Left lung (tissue), 10 donors: ENCODE measurements around the gene EI24. TPM values are rescaled to one million over a fixed set of nuclear protein-coding genes. Genes with fewer than 3 reads are reported as not detected.

Experiments
- ATAC-seq: fragments of 200-7000 bp; cut with Tn5 transposase; one replicate; pipeline ENCODE4 v1.9.1; 2020; ENCODE audit warnings: moderate library complexity
- DNase-seq, 4 donors: peaks; one replicate each; pipeline ENCODE4 v3.0.0-alpha.2; 2013 to 2020
- H3K27ac ChIP-seq, 2 donors: fragments of 200-600 bp; sonication (generic) in 1 of 2; one replicate each; pipeline versions ENCODE4 v1.5.0 to v1.8.0; 2020 to 2021
- H3K27me3 ChIP-seq, 2 donors: fragments of 200-600 bp; sonication (generic) in 1 of 2; one replicate each; pipeline versions ENCODE4 v1.5.0 to v1.8.0; 2020 to 2021
- H3K36me3 ChIP-seq, 2 donors: fragments of 200-600 bp; sonication (generic) in 1 of 2; one replicate each; pipeline versions ENCODE4 v1.5.0 to v1.8.0; 2020 to 2021
- H3K4me1 ChIP-seq, 2 donors: fragments of 200-600 bp; one replicate each; pipeline ENCODE4 v1.8.0; 2021
- H3K4me3 ChIP-seq, 2 donors: fragments of 200-600 bp; sonication (generic) in 1 of 2; one replicate each; pipeline versions ENCODE4 v1.5.0 to v1.8.0; 2020 to 2021; ENCODE audit warnings: mild to moderate bottlenecking in 1 of 2
- H3K9me3 ChIP-seq, 2 donors: fragments of 200-600 bp; sonication (generic) in 1 of 2; one replicate each; pipeline versions ENCODE4 v1.5.0 to v1.8.0; 2020 to 2021
- intact Hi-C, 2 donors: fragments of 100-400 bp; cut with DNase I; formaldehyde crosslinking; loops; one replicate each; pipeline versions ENCODE4 v1.11.2 to v1.14.2; 2022
- polyA plus RNA-seq, 6 donors: library from polyadenylated mRNA; unstranded; fragments of 120-200 nt; gene quantifications; one replicate each; pipeline ENCODE4 v1.2.1, GENCODE V29; 2013; ENCODE audit not compliant: insufficient read length in 6 of 6
- total RNA-seq, 2 donors: library from RNA; stranded (reverse); fragmentation: NEBNext Ultra II Directional; extraction: Animal tissue kit (Norgen Biotek cat#: 25700); gene quantifications; one replicate each; pipeline ENCODE4 v1.2.1, GENCODE V29; 2021
- TF ChIP-seq, protein P1 (sequence below), 2 donors: fragments of 200-600 bp; sonication (generic) in 1 of 2; IDR thresholded peaks; one replicate each; pipeline versions ENCODE4 v1.5.0 to v1.8.0; 2021; ENCODE audit warnings: antibody characterized with exemption in 2 of 2
- donor health status: DM: no; HTN: yes; CAD: no.
- donor health status: DM: no; HTN: no; CAD: no.

EI24 gene
- total and polyA plus RNA-seq, 8 donors, result 89.0 to 119 (median 106) TPM

DNA sequence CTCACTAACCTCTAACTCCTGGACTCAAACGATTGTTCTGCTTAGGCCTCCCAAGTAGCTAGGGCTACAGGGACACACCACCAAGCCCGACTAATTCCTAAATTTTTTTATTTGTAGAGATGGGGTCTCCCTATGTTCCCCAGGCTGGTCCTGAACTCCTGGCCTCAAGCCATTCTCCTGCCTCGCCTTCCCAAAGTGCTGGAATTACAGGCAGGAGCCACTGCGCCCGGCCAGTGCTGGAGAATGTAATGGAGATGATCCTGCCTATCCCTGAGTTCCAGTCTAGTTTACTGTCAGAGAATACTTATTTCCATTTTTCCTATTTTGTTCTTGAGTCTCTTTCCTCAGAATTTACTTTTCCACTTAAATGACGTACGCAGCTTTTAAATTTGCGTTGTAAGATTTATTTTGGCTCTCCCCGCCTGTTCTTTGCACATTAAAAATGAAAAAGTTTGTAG lies 55.5 kb downstream of the EI24 start, which contains the start of gene CHEK1:
Gene CHEK1, plus strand, starts transcription at position 408 of the 458 bp plus-strand sequence. CDS start 1,606 bp downstream, outside the sequence.
- Histone ChIP-seq H3K4me1 (peaks cover 10 to 21% of the 10 kb centered on the region in 2 donors), H3K9me3 (no peaks in the 10 kb centered on the region), H3K4me3 (peak within 1 kb of the TSS; percentile 71 to 73), H3K27ac (peak within 1 kb of the TSS; percentile 94 to 96), H3K36me3 (peaks cover 2 to 28% of the 10 kb centered on the region in 2 donors), H3K27me3 (no peaks in the 10 kb centered on the region)
- TF ChIP-seq, protein P1, sequence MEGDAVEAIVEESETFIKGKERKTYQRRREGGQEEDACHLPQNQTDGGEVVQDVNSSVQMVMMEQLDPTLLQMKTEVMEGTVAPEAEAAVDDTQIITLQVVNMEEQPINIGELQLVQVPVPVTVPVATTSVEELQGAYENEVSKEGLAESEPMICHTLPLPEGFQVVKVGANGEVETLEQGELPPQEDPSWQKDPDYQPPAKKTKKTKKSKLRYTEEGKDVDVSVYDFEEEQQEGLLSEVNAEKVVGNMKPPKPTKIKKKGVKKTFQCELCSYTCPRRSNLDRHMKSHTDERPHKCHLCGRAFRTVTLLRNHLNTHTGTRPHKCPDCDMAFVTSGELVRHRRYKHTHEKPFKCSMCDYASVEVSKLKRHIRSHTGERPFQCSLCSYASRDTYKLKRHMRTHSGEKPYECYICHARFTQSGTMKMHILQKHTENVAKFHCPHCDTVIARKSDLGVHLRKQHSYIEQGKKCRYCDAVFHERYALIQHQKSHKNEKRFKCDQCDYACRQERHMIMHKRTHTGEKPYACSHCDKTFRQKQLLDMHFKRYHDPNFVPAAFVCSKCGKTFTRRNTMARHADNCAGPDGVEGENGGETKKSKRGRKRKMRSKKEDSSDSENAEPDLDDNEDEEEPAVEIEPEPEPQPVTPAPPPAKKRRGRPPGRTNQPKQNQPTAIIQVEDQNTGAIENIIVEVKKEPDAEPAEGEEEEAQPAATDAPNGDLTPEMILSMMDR (IDR thresholded peaks at IDR 0.05), result no peak
- ATAC-seq (no peak), DNase-seq (no peak)
- intact Hi-C loops, result no loop called here

DNA sequence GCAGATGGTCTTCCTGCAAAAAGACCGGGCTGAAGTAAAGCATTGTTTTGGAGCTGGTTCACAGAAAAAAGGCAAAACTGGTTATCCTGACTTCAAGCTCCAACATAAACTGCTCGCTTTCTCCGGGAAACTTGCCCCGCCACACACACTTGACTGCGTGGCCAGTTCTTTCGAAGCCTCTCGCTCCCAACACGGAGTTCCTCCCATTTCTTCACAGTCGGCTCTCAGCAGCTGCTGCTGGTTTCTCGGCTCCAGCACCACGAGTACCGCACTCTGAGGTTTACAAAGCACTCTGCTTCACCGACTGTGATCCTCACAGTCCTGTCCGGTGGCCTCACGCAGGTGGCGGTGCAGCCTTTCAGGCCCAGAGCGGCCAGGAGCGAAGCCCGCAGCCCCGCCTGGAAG lies 56.0 kb downstream of the EI24 start:
- no peaks in the 10 kb centered on the region for H3K9me3 ChIP-seq
- H3K36me3 ChIP-seq, result peaks cover 0 to 24% of the 10 kb centered on the region in 2 donors
- intact Hi-C loops, result no loop called here
- H3K4me3 ChIP-seq, result peak overlapping the region; percentile 71 to 73
- DNase-seq (no peak), ATAC-seq (peak; percentile 54)
- H3K4me1 ChIP-seq, result peaks cover 10 to 21% of the 10 kb centered on the region in 2 donors
- H3K27ac ChIP-seq, result peak overlapping the region; percentile 94 to 96
- H3K27me3 ChIP-seq, result no peaks in the 10 kb centered on the region
- TF ChIP-seq, protein P1 (IDR thresholded peaks at IDR 0.05), result no peak

DNA sequence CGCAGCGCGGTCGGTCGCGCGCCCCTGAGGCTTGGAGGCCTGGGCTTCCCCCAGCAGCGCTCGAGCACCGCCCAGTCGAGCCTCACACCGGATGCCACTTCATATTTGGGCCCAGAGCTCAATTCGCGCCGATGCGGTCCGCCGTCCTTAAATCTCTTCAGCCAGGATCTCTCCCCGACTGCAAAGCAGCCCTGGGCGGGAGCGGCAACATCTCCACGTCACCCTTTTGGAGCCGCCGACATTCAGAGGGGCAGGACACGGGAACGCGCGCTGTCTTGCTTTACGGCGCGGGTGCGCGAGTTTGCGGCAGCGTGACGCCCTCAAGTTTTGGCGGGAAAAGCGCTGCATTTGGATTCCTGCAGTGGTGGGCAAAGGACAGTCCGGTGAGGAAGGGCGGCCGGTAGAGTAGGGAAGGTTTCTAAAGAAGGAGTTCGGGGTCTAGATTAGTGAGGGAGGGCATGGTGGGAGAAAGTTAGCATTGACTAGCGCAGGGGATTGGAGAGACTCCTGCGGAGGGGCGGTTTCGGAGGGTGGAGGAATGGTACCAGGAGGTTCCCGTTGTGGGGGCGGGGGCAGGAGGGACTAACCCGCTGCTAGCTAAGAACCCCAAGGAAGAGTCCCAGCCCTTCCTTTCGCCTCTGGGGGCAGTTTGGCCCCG lies 56.5 kb downstream of the EI24 start:
- DNase-seq (peak; percentile 90 to 94 (median 93)), ATAC-seq (peak; percentile 94)
- Histone ChIP-seq H3K27ac (peak overlapping the region; percentile 94 to 96), H3K4me3 (peak overlapping the region; percentile 71 to 73), H3K36me3 (peaks cover 0 to 18% of the 10 kb centered on the region in 2 donors), H3K4me1 (peaks cover 10 to 21% of the 10 kb centered on the region in 2 donors), H3K9me3 (no peaks in the 10 kb centered on the region), H3K27me3 (no peaks in the 10 kb centered on the region)
- TF ChIP-seq, protein P1 (IDR thresholded peaks at IDR 0.05), result no peak
- intact Hi-C loops, result no loop called here

DNA sequence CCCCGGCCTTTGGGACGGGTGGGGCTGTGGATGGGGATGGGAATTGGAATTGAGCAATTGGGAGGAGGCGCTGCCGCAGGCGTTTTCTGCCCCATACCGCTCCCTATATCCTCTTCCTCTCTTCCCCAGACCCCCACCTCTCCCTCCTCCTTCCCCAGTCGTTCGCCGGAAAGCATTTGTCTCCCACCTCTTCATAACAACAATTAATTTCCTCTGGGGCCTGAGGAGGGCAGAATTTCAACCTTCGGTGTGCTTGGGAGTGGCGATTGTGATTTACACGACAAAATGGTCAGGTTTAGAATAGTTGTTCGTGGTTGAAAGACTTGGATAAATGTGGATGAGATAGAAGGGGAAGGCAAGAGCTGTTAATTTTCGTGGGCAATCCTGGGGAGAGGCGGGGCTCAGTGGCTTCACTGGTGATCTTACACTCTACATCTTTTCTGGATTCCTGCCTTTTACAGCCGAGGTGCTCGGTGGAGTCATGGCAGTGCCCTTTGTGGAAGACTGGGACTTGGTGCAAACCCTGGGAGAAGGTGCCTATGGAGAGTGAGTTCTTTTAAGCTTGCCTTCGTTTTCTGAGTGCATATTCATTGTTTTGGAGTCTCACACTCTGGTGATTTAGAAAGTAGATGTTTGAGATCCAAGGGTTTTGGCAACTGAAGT lies 57.1 kb downstream of the EI24 start:
- ATAC-seq, result peak; percentile 31
- H3K4me1 ChIP-seq, result peaks cover 10 to 21% of the 10 kb centered on the region in 2 donors
- no peaks in the 10 kb centered on the region for H3K27me3 ChIP-seq
- H3K4me3 ChIP-seq, result peak overlapping the region; percentile 71 to 73
- H3K27ac ChIP-seq, result peak overlapping the region; percentile 94 to 96
- peaks cover 0 to 12% of the 10 kb centered on the region in 2 donors for H3K36me3 ChIP-seq
- intact Hi-C loops, result no loop called here
- DNase-seq, result peak in 2 of 4 donors; percentile 16 to 67
- no peaks in the 10 kb centered on the region for H3K9me3 ChIP-seq
- TF ChIP-seq, protein P1 (IDR thresholded peaks at IDR 0.05), result no peak
